Loucy (cell line): ENCODE results near the gene BMI1.

Experiments
- EZH2phosphoT487 ChIP-seq: fragments of 200-600 bp; IDR thresholded peaks from 2 replicates; pipeline ENCODE4 v1.6.1; 2018; ENCODE audit warnings: antibody characterized with exemption, mild to moderate bottlenecking, moderate library complexity, borderline replicate concordance
- TF ChIP-seq, protein P1 (sequence below): fragments of 200-600 bp; sonication (generic); conservative IDR thresholded peaks from 2 replicates; pipeline ENCODE4 v1.5.1; 2014; ENCODE audit warnings: mild to moderate bottlenecking, antibody characterized with exemption, low read length

DNA sequence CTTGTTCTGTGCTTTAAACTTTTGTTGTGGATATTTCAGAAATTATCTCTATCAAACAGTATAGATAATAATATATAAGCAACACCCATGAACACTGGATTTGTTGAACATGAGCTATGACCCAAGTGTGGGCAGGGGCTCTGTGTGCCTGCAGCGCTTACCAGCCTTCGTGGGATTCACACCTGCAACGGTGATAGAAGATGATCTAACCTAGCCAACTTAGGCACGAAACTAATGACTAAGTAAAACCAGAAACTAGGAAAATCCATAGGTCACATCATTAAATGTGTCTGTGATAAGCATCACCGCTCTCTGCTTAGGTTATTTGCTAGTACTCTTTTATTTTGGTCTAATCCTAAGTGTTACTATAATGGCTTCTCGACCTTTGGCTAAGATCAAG, 42.4 kb downstream of the BMI1 start:
- TF ChIP-seq, protein P1, sequence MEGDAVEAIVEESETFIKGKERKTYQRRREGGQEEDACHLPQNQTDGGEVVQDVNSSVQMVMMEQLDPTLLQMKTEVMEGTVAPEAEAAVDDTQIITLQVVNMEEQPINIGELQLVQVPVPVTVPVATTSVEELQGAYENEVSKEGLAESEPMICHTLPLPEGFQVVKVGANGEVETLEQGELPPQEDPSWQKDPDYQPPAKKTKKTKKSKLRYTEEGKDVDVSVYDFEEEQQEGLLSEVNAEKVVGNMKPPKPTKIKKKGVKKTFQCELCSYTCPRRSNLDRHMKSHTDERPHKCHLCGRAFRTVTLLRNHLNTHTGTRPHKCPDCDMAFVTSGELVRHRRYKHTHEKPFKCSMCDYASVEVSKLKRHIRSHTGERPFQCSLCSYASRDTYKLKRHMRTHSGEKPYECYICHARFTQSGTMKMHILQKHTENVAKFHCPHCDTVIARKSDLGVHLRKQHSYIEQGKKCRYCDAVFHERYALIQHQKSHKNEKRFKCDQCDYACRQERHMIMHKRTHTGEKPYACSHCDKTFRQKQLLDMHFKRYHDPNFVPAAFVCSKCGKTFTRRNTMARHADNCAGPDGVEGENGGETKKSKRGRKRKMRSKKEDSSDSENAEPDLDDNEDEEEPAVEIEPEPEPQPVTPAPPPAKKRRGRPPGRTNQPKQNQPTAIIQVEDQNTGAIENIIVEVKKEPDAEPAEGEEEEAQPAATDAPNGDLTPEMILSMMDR, result no peak
- no peak for TF ChIP-seq EZH2phosphoT487
